ENCODE data around the gene PPP1R9A.

The PPP1R9A gene

GRCh38 chr7:95106401-95106800, 199.0 kb downstream of the PPP1R9A start:
- Histone ChIP-seq H3K36me3 (ENCODE audit: low read length) (no peaks in the 10 kb centered on the region), H3K9ac (ENCODE audit: low read length) (no peak overlapping the region), H2AFZ (ENCODE audit: low read depth, low read length, severe bottlenecking) (no peak overlapping the region), H3K9me3 (ENCODE audit: insufficient read depth, low read length) (no peaks in the 10 kb centered on the region), H3K79me2 (ENCODE audit: insufficient read depth, low read length) (no peaks in the 10 kb centered on the region), H4K20me1 (ENCODE audit: low read depth, low read length) (no peaks in the 10 kb centered on the region), H3K27ac (ENCODE audit: low read depth, low read length) (no peak overlapping the region), H3K4me3 (ENCODE audit: insufficient read depth, low read length, poor library complexity, severe bottlenecking) (no peak overlapping the region), H3F3A (ENCODE audit: insufficient read depth) (no peaks in the 10 kb centered on the region), H3K9me2 (replicated peaks; ENCODE audit: insufficient read depth, low read length) (no peaks in the 10 kb centered on the region), H3K4me2 (ENCODE audit: low read depth, low read length, poor library complexity, severe bottlenecking) (no peak overlapping the region), H3K27me3 (ENCODE audit: low read length) (0 out of 2 replicates have a peak, but pooled peaks cover 3% of the 10 kb centered on the region)
- TF ChIP-seq EZH2phosphoT487 (conservative IDR thresholded peaks at IDR 0.05; ENCODE audit: low read length) (no peak), CTCF (IDR thresholded peaks at IDR 0.05; ENCODE audit: insufficient read depth, low read length, poor library complexity, severe bottlenecking) (no peak)

GRCh38 chr7:95110707-95111106, 203.3 kb downstream of the PPP1R9A start:
- Histone ChIP-seq H3K36me3 (ENCODE audit: low read length) (no peaks in the 10 kb centered on the region), H3K9me2 (replicated peaks; ENCODE audit: insufficient read depth, low read length) (no peaks in the 10 kb centered on the region), H2AFZ (ENCODE audit: low read depth, low read length, severe bottlenecking) (no peak overlapping the region), H3K27ac (ENCODE audit: low read depth, low read length) (no peak overlapping the region), H3K9ac (ENCODE audit: low read length) (no peak overlapping the region), H3F3A (ENCODE audit: insufficient read depth) (no peaks in the 10 kb centered on the region), H3K9me3 (ENCODE audit: insufficient read depth, low read length) (no peaks in the 10 kb centered on the region), H4K20me1 (ENCODE audit: low read depth, low read length) (no peaks in the 10 kb centered on the region), H3K4me2 (ENCODE audit: low read depth, low read length, poor library complexity, severe bottlenecking) (no peak overlapping the region), H3K4me3 (ENCODE audit: insufficient read depth, low read length, poor library complexity, severe bottlenecking) (no peak overlapping the region), H3K79me2 (ENCODE audit: insufficient read depth, low read length) (no peaks in the 10 kb centered on the region), H3K27me3 (ENCODE audit: low read length) (0 out of 2 replicates have a peak, but pooled peaks cover 3% of the 10 kb centered on the region)
- TF ChIP-seq EZH2phosphoT487 (conservative IDR thresholded peaks at IDR 0.05; ENCODE audit: low read length) (no peak), CTCF (IDR thresholded peaks at IDR 0.05; ENCODE audit: insufficient read depth, low read length, poor library complexity, severe bottlenecking) (no peak)

- no peak overlapping the region for H3K27ac ChIP-seq (ENCODE audit: low read depth, low read length)
- H3K4me2 ChIP-seq (ENCODE audit: low read depth, low read length, poor library complexity, severe bottlenecking) = no peak overlapping the region
- H2AFZ ChIP-seq (ENCODE audit: low read depth, low read length, severe bottlenecking) = no peak overlapping the region
- H4K20me1 ChIP-seq (ENCODE audit: low read depth, low read length) = no peaks in the 10 kb centered on the region
- 0 out of 2 replicates have a peak, but pooled peaks cover 3% of the 10 kb centered on the region for H3K27me3 ChIP-seq (ENCODE audit: low read length)
- no peak overlapping the region for H3K4me3 ChIP-seq (ENCODE audit: insufficient read depth, low read length, poor library complexity, severe bottlenecking)
- H3K9me3 ChIP-seq (ENCODE audit: insufficient read depth, low read length) = no peaks in the 10 kb centered on the region
- no peaks in the 10 kb centered on the region for H3K79me2 ChIP-seq (ENCODE audit: insufficient read depth, low read length)
- H3K9ac ChIP-seq (ENCODE audit: low read length) = no peak overlapping the region
- H3K9me2 ChIP-seq (replicated peaks; ENCODE audit: insufficient read depth, low read length) = no peaks in the 10 kb centered on the region
- H3F3A ChIP-seq (ENCODE audit: insufficient read depth) = no peaks in the 10 kb centered on the region
- no peaks in the 10 kb centered on the region for H3K36me3 ChIP-seq (ENCODE audit: low read length)
- TF ChIP-seq EZH2phosphoT487 (conservative IDR thresholded peaks at IDR 0.05; ENCODE audit: low read length) = no peak
- TF ChIP-seq CTCF (IDR thresholded peaks at IDR 0.05; ENCODE audit: insufficient read depth, low read length, poor library complexity, severe bottlenecking) = no peak
Observed at GRCh38 chr7:95113590-95113989, 206.2 kb downstream of the PPP1R9A start.

Data from SU-DHL-6 (cell line).